ENCODE results near the gene TRABD2B. TPM values are rescaled to one million over a fixed set of nuclear protein-coding genes. Genes with fewer than 3 reads are reported as not detected.

The TRABD2B gene
- total and polyA plus RNA-seq, 2 experiments from 2014 or later = not detected

- no peak for DNase-seq
- H3F3A ChIP-seq (ENCODE audit: insufficient read depth) = no peaks in the 10 kb centered on the region
- H2AFZ ChIP-seq = no peak overlapping the region
- no peaks in the 10 kb centered on the region for H3K9me2 ChIP-seq (ENCODE audit: insufficient read depth)
- in situ Hi-C loops (cut with MboI) = no loop called here
- H3K9me3 ChIP-seq (ENCODE audit: low read depth) = no peaks in the 10 kb centered on the region
- no peaks in the 10 kb centered on the region for H4K20me1 ChIP-seq (ENCODE audit: insufficient read depth)
- H3K9ac ChIP-seq = no peak overlapping the region
- no peaks in the 10 kb centered on the region for H3K36me3 ChIP-seq (ENCODE audit: low read depth)
- no peaks in the 10 kb centered on the region for H3K79me2 ChIP-seq (ENCODE audit: insufficient read depth)
- H3K4me2 ChIP-seq (ENCODE audit: unreplicated experiment) = no peak overlapping the region
- H3K27ac ChIP-seq = no peak overlapping the region
- peaks cover 5% of the 10 kb centered on the region for H3K4me1 ChIP-seq (ENCODE audit: insufficient read depth)
- WGBS, 2 experiments (ENCODE audit: low coverage in 1 of 2, low lambda C conversion rate in 2 of 2, missing lambda C conversion rate in 2 of 2) = 72 to 77% methylated on average over 5 of the region's 5 CpGs
- no peaks in the 10 kb centered on the region for H3K27me3 ChIP-seq (replicated peaks; ENCODE audit: insufficient read depth)
- no peak overlapping the region for H3K4me3 ChIP-seq
- TF ChIP-seq EZH2 (IDR thresholded peaks at IDR 0.05; ENCODE audit: insufficient read depth, poor library complexity, severe bottlenecking) (no peak), EZH2phosphoT487 (IDR thresholded peaks at IDR 0.05; ENCODE audit: insufficient read depth, low read depth) (no peak)
These were observed 59.5 kb downstream of the TRABD2B start for GRCh38 chr1:47937586-47938254.

- peaks cover 5% of the 10 kb centered on the region for H3K4me1 ChIP-seq (ENCODE audit: insufficient read depth)
- no peaks in the 10 kb centered on the region for H3K36me3 ChIP-seq (ENCODE audit: low read depth)
- no peak overlapping the region for H3K4me2 ChIP-seq (ENCODE audit: unreplicated experiment)
- WGBS, 2 experiments (ENCODE audit: low coverage in 1 of 2, low lambda C conversion rate in 2 of 2, missing lambda C conversion rate in 2 of 2) = 71 to 74% methylated on average over 1 of the region's 1 CpG
- in situ Hi-C loops (cut with MboI) = no loop called here
- H3K27me3 ChIP-seq (replicated peaks; ENCODE audit: insufficient read depth) = no peaks in the 10 kb centered on the region
- H4K20me1 ChIP-seq (ENCODE audit: insufficient read depth) = no peaks in the 10 kb centered on the region
- no peaks in the 10 kb centered on the region for H3F3A ChIP-seq (ENCODE audit: insufficient read depth)
- H3K9me2 ChIP-seq (ENCODE audit: insufficient read depth) = no peaks in the 10 kb centered on the region
- no peak for TF ChIP-seq EZH2phosphoT487 (IDR thresholded peaks at IDR 0.05; ENCODE audit: insufficient read depth, low read depth)
- no peak overlapping the region for H2AFZ ChIP-seq
- no peaks in the 10 kb centered on the region for H3K9me3 ChIP-seq (ENCODE audit: low read depth)
- H3K9ac ChIP-seq = no peak overlapping the region
- H3K27ac ChIP-seq = no peak overlapping the region
- H3K4me3 ChIP-seq = no peak overlapping the region
- no peaks in the 10 kb centered on the region for H3K79me2 ChIP-seq (ENCODE audit: insufficient read depth)
- no peak for DNase-seq
These were observed 60.2 kb downstream of the TRABD2B start for GRCh38 chr1:47936916-47937551.

GRCh38 chr1:47935856-47936255, 61.3 kb downstream of the TRABD2B start:
- DNase-seq = no peak

GRCh38 chr1:47935163-47935562, 62.0 kb downstream of the TRABD2B start:
- no peak overlapping the region for H3K4me2 ChIP-seq (ENCODE audit: unreplicated experiment)
- H3K4me3 ChIP-seq = no peak overlapping the region
- H3K9ac ChIP-seq = no peak overlapping the region
- H3K36me3 ChIP-seq (ENCODE audit: low read depth) = no peaks in the 10 kb centered on the region
- H3K27me3 ChIP-seq (replicated peaks; ENCODE audit: insufficient read depth) = no peaks in the 10 kb centered on the region
- no peaks in the 10 kb centered on the region for H3F3A ChIP-seq (ENCODE audit: insufficient read depth)
- no peak for TF ChIP-seq EZH2phosphoT487 (IDR thresholded peaks at IDR 0.05; ENCODE audit: insufficient read depth, low read depth)
- TF ChIP-seq EZH2 (IDR thresholded peaks at IDR 0.05; ENCODE audit: insufficient read depth, poor library complexity, severe bottlenecking) = no peak
- no peak overlapping the region for H3K27ac ChIP-seq
- in situ Hi-C loops (cut with MboI) = no loop called here
- no peak for DNase-seq
- H3K9me2 ChIP-seq (ENCODE audit: insufficient read depth) = no peaks in the 10 kb centered on the region
- 3 to 5% methylated on average over 4 of the region's 4 CpGs for WGBS, 2 experiments (ENCODE audit: low coverage in 1 of 2, low lambda C conversion rate in 2 of 2, missing lambda C conversion rate in 2 of 2)
- H2AFZ ChIP-seq = no peak overlapping the region
- no peaks in the 10 kb centered on the region for H3K9me3 ChIP-seq (ENCODE audit: low read depth)
- H4K20me1 ChIP-seq (ENCODE audit: insufficient read depth) = no peaks in the 10 kb centered on the region
- no peaks in the 10 kb centered on the region for H3K79me2 ChIP-seq (ENCODE audit: insufficient read depth)
- no peaks in the 10 kb centered on the region; the same call in 1 of the 2 replicates for H3K4me1 ChIP-seq (ENCODE audit: insufficient read depth)

More at GRCh38 chr1:47935856-47936255, 61.3 kb downstream of the TRABD2B start:
- H3K36me3 ChIP-seq (ENCODE audit: low read depth) = no peaks in the 10 kb centered on the region
- in situ Hi-C loops (cut with MboI) = no loop called here
- TF ChIP-seq EZH2phosphoT487 (IDR thresholded peaks at IDR 0.05; ENCODE audit: insufficient read depth, low read depth) (no peak), EZH2 (IDR thresholded peaks at IDR 0.05; ENCODE audit: insufficient read depth, poor library complexity, severe bottlenecking) (no peak)
- H3K9ac ChIP-seq = no peak overlapping the region
- no peak overlapping the region for H3K27ac ChIP-seq
- WGBS, 2 experiments (ENCODE audit: low coverage in 1 of 2, low lambda C conversion rate in 2 of 2, missing lambda C conversion rate in 2 of 2) = 32 to 46% methylated on average over 1 of the region's 1 CpG
- no peaks in the 10 kb centered on the region for H3K9me2 ChIP-seq (ENCODE audit: insufficient read depth)
- peaks cover 5% of the 10 kb centered on the region for H3K4me1 ChIP-seq (ENCODE audit: insufficient read depth)
- no peak overlapping the region for H3K4me3 ChIP-seq
- no peaks in the 10 kb centered on the region for H3K79me2 ChIP-seq (ENCODE audit: insufficient read depth)
- no peaks in the 10 kb centered on the region for H3K9me3 ChIP-seq (ENCODE audit: low read depth)
- H4K20me1 ChIP-seq (ENCODE audit: insufficient read depth) = no peaks in the 10 kb centered on the region
- H2AFZ ChIP-seq = no peak overlapping the region
- no peaks in the 10 kb centered on the region for H3K27me3 ChIP-seq (replicated peaks; ENCODE audit: insufficient read depth)
- no peak overlapping the region for H3K4me2 ChIP-seq (ENCODE audit: unreplicated experiment)
- H3F3A ChIP-seq (ENCODE audit: insufficient read depth) = no peaks in the 10 kb centered on the region

Measured in GM23248 (cell line).